Measurements from ENCODE around the gene DGKD. TPM values are rescaled to one million over a fixed set of nuclear protein-coding genes. Genes with fewer than 3 reads are reported as not detected.

Gene DGKD
- total and polyA plus RNA-seq, 9 of the 15 experiments (the other 6 are each of a cell fraction or from before 2014, with no cell fraction given), result 0.52 to 29.5 (median 10.6) TPM

GRCh38 chr2:233353769-233354499 is at the start of gene DGKD (continued):
- TF ChIP-seq, protein P1, sequence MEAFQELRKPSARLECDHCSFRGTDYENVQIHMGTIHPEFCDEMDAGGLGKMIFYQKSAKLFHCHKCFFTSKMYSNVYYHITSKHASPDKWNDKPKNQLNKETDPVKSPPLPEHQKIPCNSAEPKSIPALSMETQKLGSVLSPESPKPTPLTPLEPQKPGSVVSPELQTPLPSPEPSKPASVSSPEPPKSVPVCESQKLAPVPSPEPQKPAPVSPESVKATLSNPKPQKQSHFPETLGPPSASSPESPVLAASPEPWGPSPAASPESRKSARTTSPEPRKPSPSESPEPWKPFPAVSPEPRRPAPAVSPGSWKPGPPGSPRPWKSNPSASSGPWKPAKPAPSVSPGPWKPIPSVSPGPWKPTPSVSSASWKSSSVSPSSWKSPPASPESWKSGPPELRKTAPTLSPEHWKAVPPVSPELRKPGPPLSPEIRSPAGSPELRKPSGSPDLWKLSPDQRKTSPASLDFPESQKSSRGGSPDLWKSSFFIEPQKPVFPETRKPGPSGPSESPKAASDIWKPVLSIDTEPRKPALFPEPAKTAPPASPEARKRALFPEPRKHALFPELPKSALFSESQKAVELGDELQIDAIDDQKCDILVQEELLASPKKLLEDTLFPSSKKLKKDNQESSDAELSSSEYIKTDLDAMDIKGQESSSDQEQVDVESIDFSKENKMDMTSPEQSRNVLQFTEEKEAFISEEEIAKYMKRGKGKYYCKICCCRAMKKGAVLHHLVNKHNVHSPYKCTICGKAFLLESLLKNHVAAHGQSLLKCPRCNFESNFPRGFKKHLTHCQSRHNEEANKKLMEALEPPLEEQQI (IDR thresholded peaks at IDR 0.05), result no peak
- TF ChIP-seq MAFG (tag; conservative IDR thresholded peaks at IDR 0.05) (no peak), CUX1 (CRISPR knock-in tag; IDR thresholded peaks at IDR 0.05) (no peak)
- TF ChIP-seq, protein P2, sequence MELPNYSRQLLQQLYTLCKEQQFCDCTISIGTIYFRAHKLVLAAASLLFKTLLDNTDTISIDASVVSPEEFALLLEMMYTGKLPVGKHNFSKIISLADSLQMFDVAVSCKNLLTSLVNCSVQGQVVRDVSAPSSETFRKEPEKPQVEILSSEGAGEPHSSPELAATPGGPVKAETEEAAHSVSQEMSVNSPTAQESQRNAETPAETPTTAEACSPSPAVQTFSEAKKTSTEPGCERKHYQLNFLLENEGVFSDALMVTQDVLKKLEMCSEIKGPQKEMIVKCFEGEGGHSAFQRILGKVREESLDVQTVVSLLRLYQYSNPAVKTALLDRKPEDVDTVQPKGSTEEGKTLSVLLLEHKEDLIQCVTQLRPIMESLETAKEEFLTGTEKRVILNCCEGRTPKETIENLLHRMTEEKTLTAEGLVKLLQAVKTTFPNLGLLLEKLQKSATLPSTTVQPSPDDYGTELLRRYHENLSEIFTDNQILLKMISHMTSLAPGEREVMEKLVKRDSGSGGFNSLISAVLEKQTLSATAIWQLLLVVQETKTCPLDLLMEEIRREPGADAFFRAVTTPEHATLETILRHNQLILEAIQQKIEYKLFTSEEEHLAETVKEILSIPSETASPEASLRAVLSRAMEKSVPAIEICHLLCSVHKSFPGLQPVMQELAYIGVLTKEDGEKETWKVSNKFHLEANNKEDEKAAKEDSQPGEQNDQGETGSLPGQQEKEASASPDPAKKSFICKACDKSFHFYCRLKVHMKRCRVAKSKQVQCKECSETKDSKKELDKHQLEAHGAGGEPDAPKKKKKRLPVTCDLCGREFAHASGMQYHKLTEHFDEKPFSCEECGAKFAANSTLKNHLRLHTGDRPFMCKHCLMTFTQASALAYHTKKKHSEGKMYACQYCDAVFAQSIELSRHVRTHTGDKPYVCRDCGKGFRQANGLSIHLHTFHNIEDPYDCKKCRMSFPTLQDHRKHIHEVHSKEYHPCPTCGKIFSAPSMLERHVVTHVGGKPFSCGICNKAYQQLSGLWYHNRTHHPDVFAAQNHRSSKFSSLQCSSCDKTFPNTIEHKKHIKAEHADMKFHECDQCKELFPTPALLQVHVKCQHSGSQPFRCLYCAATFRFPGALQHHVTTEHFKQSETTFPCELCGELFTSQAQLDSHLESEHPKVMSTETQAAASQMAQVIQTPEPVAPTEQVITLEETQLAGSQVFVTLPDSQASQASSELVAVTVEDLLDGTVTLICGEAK (IDR thresholded peaks at IDR 0.05), result peak; percentile 52; the same call in 1 of the 2 replicates
- TF ChIP-seq, protein P2 (CRISPR knock-in tag; IDR thresholded peaks at IDR 0.05), result no peak
- TF ChIP-seq, protein P3, sequence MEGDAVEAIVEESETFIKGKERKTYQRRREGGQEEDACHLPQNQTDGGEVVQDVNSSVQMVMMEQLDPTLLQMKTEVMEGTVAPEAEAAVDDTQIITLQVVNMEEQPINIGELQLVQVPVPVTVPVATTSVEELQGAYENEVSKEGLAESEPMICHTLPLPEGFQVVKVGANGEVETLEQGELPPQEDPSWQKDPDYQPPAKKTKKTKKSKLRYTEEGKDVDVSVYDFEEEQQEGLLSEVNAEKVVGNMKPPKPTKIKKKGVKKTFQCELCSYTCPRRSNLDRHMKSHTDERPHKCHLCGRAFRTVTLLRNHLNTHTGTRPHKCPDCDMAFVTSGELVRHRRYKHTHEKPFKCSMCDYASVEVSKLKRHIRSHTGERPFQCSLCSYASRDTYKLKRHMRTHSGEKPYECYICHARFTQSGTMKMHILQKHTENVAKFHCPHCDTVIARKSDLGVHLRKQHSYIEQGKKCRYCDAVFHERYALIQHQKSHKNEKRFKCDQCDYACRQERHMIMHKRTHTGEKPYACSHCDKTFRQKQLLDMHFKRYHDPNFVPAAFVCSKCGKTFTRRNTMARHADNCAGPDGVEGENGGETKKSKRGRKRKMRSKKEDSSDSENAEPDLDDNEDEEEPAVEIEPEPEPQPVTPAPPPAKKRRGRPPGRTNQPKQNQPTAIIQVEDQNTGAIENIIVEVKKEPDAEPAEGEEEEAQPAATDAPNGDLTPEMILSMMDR (IDR thresholded peaks at IDR 0.05 in 2 of 3, conservative IDR thresholded peaks at IDR 0.05 in 1 of 3; ENCODE audit: insufficient read depth in 2 of 3, low read depth in 1 of 3, low read length in 3 of 3), result peak in 2 of 3 experiments; percentile 11 to 20; a peak in 2 of 6 replicates
